Sigmoid colon (tissue), 7 donors: ENCODE data around the gene CBX2. TPM values are rescaled to one million over a fixed set of nuclear protein-coding genes. Genes with fewer than 3 reads are reported as not detected.

Experiments used
- DNase-seq: peaks from one replicate; pipeline ENCODE4 v3.0.0-alpha.2; 2019
- H3K27ac ChIP-seq, 4 donors: fragments of 200-600 bp; sonication (generic); one replicate each; pipeline ENCODE4 v1.5.1; 2016 to 2019; ENCODE audit warnings: mild to moderate bottlenecking in 1 of 4
- H3K27me3 ChIP-seq, 3 donors: fragments of 200-600 bp; sonication (generic); one replicate each; pipeline ENCODE4 v1.5.1; 2019; ENCODE audit warnings: mild to moderate bottlenecking in 1 of 3
- H3K36me3 ChIP-seq, 4 donors: fragments of 200-600 bp; sonication (generic); one replicate each; pipeline ENCODE4 v1.5.1; 2016 to 2019
- H3K4me1 ChIP-seq, 4 donors: fragments of 200-600 bp; sonication (generic); one replicate each; pipeline ENCODE4 v1.5.1; 2017 to 2019
- H3K4me3 ChIP-seq, 4 donors: fragments of 200-600 bp; sonication (generic); one replicate each; pipeline ENCODE4 v1.5.1; 2017 to 2019; ENCODE audit warnings: mild to moderate bottlenecking in 2 of 4, moderate library complexity in 1 of 4
- H3K9me3 ChIP-seq, 4 donors: fragments of 200-600 bp in 3 of 4; sonication (generic) in 3 of 4; one replicate each; pipeline versions ENCODE4 v1.5.1 to v1.6.1; 2013 to 2019
- EP300 ChIP-seq, 4 donors: sonication (generic); formaldehyde crosslinking; IDR thresholded peaks; one replicate each; pipeline ENCODE4 v1.6.1; 2017; ENCODE audit warnings: antibody characterized with exemption in 4 of 4
- POLR2A ChIP-seq, 2 donors: fragments of 450-650 bp; IDR thresholded peaks; one replicate each; pipeline ENCODE4 v1.6.1; 2016; ENCODE audit warnings: antibody characterized with exemption in 2 of 2, mild to moderate bottlenecking in 2 of 2, moderate library complexity in 2 of 2
- POLR2AphosphoS5 ChIP-seq, 4 donors: sonication (generic); formaldehyde crosslinking; IDR thresholded peaks; one replicate each; pipeline ENCODE4 v1.6.1; 2017; ENCODE audit warnings: antibody characterized with exemption in 4 of 4
- WGBS, 2 donors: extraction: QIAGEN DNeasy Blood & Tissue Kit; methylation state at CpG; one replicate each; pipeline ENCODE4 v1.1.7; 2013; 5-methylcytosine and 5-hydroxymethylcytosine counted together
- intact Hi-C: fragments of 100-400 bp; cut with DNase I; formaldehyde crosslinking; loops from one replicate; pipeline ENCODE4 v1.15.1; 2023
- polyA plus RNA-seq, 3 donors: library from polyadenylated mRNA; stranded (reverse); fragments of 200-250 nt; gene quantifications; one replicate each; pipeline ENCODE4 v1.2.3, GENCODE V29; 2013
- total RNA-seq, 4 donors: library from RNA; depleted of rRNA; stranded (reverse); fragments of >200 nt; gene quantifications; one replicate each; pipeline ENCODE4 v1.1.0, GENCODE V29; 2016
- TF ChIP-seq, protein P1 (sequence below), 4 experiments: fragments of 450-650 bp in 3 of 4; fragments of 200-600 bp in 1 of 4; IDR thresholded peaks; one replicate each; pipeline ENCODE4 v1.5.1; 2016 to 2019; ENCODE audit warnings: antibody characterized with exemption in 4 of 4, mild to moderate bottlenecking in 3 of 4, moderate library complexity in 2 of 4
- donor health status: healthy with polysubstance abuse.
- donor health status: Bipolar disorder and iron deficiency.
- donor health status: healthy.

The CBX2 gene
- total and polyA plus RNA-seq, 7 donors, result under 0.01 to 2.0 (median 0.34) TPM; not detected in 1

DNA sequence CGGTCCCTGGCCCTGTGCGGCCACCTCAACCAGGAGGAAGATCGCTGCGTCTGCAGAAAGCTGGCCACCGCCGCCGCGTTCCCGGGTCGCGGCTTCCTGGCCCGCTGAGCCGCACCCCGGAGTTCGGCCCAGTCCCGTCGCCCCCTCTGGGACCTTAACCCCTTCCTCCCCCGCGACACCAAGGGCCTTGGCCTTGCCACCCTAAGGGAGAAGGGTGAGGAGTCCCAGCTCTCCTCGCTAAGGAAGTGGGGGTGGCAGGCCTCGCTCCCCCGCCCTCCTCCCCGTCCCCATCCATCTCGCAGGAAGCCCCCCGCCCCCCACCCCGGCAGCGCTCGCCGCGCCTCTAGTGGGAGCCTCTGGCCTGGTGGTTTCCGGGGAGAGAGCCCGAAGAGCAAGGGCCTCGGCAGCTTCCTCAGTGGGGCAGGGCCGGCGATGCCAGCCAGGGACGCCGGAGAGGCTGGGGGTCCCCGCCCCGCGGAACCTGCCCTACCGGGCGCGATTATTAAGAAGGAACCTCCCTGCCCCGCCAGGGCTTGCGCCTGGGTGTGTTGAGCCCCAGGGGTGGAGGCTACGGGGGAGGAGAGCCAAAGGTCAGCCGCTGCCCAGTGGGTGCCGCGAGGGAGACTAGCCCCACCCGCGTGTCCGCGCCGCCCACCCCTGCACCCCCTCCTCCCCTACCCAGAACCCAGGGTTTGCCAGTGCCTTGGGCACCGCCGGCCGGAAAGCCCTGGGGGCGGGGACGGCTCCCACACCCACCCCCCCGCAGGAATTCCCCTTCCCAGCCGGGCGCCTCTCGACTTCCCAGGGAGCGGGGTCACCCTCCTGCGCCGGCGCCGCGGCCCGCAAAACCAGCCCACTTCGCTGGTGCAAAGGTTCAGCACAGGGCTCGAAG lies 54.5 kb downstream of the CBX2 start:
- Histone ChIP-seq H3K36me3 (peaks cover 9 to 26% (median 16%) of the 10 kb centered on the region in 4 donors), H3K9me3 (no peaks in the 10 kb centered on the region), H3K27me3 (peaks cover 0 to 31% (median 15%) of the 10 kb centered on the region in 3 donors), H3K27ac (peak overlapping the region in 3 of 4 donors; percentile 18 to 64 (median 51)), H3K4me3 (peak overlapping the region in 2 of 4 donors; percentile 35 to 38), H3K4me1 (peaks cover 0 to 42% (median 38%) of the 10 kb centered on the region in 4 donors)
- 12 to 28% methylated on average over 72 of the region's 72 CpGs for WGBS, 2 donors
- TF ChIP-seq POLR2AphosphoS5 (IDR thresholded peaks at IDR 0.05) (no peak), EP300 (IDR thresholded peaks at IDR 0.05) (no peak), POLR2A (IDR thresholded peaks at IDR 0.05) (no peak)
- TF ChIP-seq, protein P1, sequence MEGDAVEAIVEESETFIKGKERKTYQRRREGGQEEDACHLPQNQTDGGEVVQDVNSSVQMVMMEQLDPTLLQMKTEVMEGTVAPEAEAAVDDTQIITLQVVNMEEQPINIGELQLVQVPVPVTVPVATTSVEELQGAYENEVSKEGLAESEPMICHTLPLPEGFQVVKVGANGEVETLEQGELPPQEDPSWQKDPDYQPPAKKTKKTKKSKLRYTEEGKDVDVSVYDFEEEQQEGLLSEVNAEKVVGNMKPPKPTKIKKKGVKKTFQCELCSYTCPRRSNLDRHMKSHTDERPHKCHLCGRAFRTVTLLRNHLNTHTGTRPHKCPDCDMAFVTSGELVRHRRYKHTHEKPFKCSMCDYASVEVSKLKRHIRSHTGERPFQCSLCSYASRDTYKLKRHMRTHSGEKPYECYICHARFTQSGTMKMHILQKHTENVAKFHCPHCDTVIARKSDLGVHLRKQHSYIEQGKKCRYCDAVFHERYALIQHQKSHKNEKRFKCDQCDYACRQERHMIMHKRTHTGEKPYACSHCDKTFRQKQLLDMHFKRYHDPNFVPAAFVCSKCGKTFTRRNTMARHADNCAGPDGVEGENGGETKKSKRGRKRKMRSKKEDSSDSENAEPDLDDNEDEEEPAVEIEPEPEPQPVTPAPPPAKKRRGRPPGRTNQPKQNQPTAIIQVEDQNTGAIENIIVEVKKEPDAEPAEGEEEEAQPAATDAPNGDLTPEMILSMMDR (IDR thresholded peaks at IDR 0.05), result no peak
- peak; percentile 67 for DNase-seq
- intact Hi-C loops, result no loop called here

- Histone ChIP-seq H3K9me3 (no peaks in the 10 kb centered on the region), H3K36me3 (peaks cover 9 to 26% (median 16%) of the 10 kb centered on the region in 4 donors), H3K27ac (no peak overlapping the region), H3K4me1 (peaks cover 0 to 48% (median 44%) of the 10 kb centered on the region in 4 donors), H3K27me3 (peaks cover 0 to 30% (median 15%) of the 10 kb centered on the region in 3 donors), H3K4me3 (peak overlapping the region in 1 of 4 donors; percentile 38)
- intact Hi-C loops, result no loop called here
- DNase-seq, result no peak
- WGBS, 2 donors, result 62 to 86% methylated on average over 7 of the region's 7 CpGs
- TF ChIP-seq, protein P1 (IDR thresholded peaks at IDR 0.05), result no peak
- TF ChIP-seq POLR2A (IDR thresholded peaks at IDR 0.05) (no peak), POLR2AphosphoS5 (IDR thresholded peaks at IDR 0.05) (no peak), EP300 (IDR thresholded peaks at IDR 0.05) (no peak)
These were observed 55.1 kb downstream of the CBX2 start for GRCh38 chr17:79833110-79833450.

DNA sequence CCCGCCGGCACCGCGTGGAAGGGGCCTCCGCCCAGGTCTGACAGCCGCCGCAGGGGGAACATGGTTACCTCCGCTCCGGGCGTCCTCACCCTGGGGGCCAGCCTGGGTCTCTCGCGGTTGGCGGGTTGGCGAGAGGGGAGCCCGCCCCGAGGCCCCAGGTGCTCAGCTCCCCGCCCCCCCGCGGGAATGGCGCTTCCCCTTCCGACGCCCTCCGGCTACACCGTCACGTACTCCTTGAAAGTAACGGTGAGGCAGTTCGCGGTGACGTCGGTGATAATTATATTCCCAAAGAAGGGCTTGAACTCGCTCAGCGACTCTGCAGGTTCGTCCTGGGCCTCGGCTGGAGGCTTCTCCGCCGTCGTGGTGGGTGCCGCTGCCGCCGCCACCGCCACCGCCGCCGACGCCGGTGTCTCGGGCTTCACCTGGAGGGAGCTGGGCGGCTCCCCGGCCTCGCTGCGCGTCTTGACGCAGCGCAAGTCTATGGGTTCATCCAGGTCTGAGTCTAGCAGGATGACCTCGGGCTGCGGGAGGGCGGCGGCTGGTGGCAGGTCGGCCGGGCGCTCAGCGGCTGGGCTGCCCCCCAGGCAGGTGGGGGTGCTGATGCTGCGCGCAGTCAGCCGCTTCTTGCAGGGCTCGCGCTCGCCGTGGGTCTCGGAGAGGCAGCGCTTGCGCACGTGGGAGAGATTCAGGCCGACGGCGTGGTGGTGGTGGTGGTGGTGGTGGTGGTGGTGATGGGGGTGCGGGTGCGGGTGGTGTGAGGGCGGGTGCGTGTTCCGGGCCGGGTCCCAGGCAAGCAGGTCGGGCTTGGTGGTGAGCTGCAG lies 56.0 kb downstream of the CBX2 start:
- intact Hi-C loops, result no loop called here
- H3K9me3 ChIP-seq, result no peaks in the 10 kb centered on the region
- peaks cover 0 to 50% (median 45%) of the 10 kb centered on the region in 4 donors for H3K4me1 ChIP-seq
- peaks cover 9 to 26% (median 16%) of the 10 kb centered on the region in 4 donors for H3K36me3 ChIP-seq
- H3K27ac ChIP-seq, result no peak overlapping the region
- DNase-seq, result no peak
- H3K4me3 ChIP-seq, result no peak overlapping the region
- WGBS, 2 donors, result 92 to 94% methylated on average over 83 of the region's 83 CpGs
- H3K27me3 ChIP-seq, result peaks cover 0 to 30% (median 15%) of the 10 kb centered on the region in 3 donors
- TF ChIP-seq EP300 (IDR thresholded peaks at IDR 0.05) (no peak), POLR2A (IDR thresholded peaks at IDR 0.05) (no peak), POLR2AphosphoS5 (IDR thresholded peaks at IDR 0.05) (no peak)
- TF ChIP-seq, protein P1 (IDR thresholded peaks at IDR 0.05), result no peak

DNA sequence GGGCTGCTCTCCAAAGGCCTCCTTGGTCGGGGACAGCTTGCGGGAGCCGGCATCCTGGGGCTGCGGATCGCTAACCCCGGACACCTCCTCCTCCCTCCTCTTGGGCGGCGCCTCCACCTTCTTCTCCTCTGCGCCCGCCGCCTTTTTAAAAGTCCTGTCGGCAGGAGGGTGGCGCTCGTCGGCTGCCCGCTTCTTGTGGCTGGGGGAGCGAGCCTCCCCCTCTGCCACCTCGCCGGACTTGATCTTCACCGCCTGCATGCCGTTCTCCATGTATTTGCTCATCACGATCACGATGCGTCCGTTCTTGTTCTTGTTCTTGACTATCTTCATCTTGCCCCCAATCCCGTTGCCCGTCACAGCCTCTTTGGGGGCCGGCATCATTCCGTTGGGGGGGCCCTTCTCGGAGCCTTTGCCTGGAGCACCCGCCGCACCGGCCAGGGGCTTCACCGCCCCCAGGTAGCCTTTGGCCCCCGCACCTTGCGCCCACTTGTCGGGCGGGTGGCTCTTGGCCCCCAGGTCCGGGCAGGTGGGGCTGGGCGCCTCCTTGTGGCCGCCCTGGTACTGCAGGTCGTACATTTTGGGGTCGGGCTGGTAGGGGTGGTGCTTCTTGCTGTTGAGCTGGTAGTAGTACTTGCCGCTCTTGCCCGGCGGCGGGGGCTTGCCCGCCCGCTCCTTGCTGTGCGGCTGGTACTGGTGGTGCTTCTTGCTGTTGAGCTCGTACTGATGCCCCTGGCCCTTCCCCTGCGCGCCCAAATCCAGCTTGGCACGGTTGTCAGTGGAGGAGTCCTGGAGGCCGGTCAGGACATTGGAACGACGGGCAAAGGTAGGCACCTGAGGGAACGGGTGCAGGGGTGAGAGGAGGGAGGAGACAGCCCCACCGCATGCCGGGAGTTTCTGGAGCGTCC lies 56.9 kb downstream of the CBX2 start:
- Histone ChIP-seq H3K9me3 (no peaks in the 10 kb centered on the region), H3K36me3 (peaks cover 9 to 26% (median 16%) of the 10 kb centered on the region in 4 donors), H3K27me3 (peaks cover 0 to 33% (median 15%) of the 10 kb centered on the region in 3 donors), H3K4me1 (peaks cover 0 to 54% (median 49%) of the 10 kb centered on the region in 4 donors), H3K27ac (no peak overlapping the region), H3K4me3 (no peak overlapping the region)
- TF ChIP-seq EP300 (IDR thresholded peaks at IDR 0.05), result no peak
- TF ChIP-seq, protein P1 (IDR thresholded peaks at IDR 0.05), result peak; percentile 20 to 56 (median 44)
- 91 to 92% methylated on average over 61 of the region's 61 CpGs for WGBS, 2 donors
- no peak for DNase-seq
- intact Hi-C loops, result loop anchor here (5.0 kb wide), 1 partner anchor 58 kb away; the partner anchor contains the start of gene CBX2
